ENCODE results near the gene CTNS.

CTNS gene

DNA sequence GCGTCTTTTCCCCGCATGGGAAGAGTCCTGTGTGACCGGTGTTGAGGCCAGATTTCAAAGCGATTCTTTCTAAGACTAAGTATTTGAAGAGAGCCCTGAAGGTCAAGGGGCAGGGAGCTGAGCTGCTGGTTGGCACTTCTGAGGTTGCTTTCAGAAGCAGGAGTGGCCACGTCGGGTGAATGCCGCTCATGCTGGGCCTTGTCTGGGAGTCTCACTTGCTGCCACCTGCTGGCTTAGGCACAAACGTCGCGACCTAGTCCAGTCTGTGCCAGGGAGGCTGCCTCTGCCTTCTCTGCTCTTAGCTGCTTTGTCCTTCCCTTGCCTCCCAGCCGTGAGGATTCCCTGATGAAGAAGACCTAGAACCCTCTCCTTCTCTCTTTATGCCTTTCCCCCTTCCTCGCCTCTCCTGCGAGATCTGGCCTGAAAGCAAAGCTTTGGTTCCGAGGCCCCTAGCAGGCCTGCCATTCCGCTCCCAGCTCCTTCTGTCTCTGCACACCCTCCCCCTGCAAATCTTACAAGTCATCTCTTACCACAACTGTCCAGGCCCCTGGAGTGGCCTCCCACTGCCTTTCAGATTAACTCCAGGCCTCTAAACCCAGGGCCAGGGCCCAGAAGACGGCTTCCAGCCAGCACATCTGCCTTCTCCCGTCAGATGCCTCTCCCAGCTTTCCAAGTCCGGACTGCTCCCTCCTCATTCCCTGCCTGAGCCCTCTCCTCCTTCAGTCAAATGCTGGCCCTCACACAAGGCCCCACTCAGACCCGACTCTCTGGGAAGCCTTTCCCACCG is 11.4 kb downstream of the CTNS start:
- TF ChIP-seq ZFX (IDR thresholded peaks at IDR 0.05; ENCODE audit: borderline replicate concordance) (no peak), CTCF (IDR thresholded peaks at IDR 0.05) (peak; percentile 71)
- no peak overlapping the region for H3K27ac ChIP-seq

DNA sequence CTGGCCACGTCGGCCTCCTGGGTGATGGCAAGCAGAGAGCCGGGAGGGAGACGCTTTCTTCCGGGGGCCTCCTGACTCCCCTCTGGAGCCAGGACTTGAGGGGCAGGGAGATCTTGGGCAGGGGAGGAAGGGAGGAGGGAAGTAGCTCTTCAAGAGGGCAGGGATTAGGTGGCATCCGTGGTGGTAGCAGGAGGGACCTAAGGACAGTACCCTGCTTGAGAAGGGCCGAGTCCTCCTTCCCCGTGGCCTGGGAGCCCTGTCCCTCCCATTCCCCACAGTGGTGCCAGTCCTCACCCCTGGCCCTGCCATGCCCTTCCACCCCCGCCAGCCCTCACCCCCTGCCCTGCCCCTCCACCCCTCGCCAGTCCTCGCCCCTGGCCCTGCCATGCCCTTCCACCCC is 19.2 kb downstream of the CTNS start:
- H3K27ac ChIP-seq: no peak overlapping the region
- TF ChIP-seq ZFX (IDR thresholded peaks at IDR 0.05; ENCODE audit: borderline replicate concordance): no peak
- TF ChIP-seq CTCF (IDR thresholded peaks at IDR 0.05): no peak

DNA sequence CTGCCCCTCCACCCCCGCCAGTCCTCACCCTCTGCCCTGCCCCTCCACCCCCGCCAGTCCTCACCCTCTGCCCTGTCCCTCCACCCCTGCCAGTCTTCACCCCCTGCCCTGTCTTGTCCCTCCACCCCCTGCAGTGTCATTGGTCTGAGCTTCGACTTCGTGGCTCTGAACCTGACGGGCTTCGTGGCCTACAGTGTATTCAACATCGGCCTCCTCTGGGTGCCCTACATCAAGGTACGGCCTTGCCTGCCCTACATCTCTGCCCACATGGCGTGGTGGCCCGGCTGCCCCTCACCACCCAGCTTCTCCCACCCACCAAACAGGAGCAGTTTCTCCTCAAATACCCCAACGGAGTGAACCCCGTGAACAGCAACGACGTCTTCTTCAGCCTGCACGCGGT is 19.8 kb downstream of the CTNS start:
- H3K27ac ChIP-seq: no peak overlapping the region
- TF ChIP-seq CTCF (IDR thresholded peaks at IDR 0.05) (no peak), ZFX (IDR thresholded peaks at IDR 0.05; ENCODE audit: borderline replicate concordance) (no peak)

GRCh38 chr17:3656755-3657587 is 20.4 kb downstream of the CTNS start:
- no peak overlapping the region for H3K27ac ChIP-seq
- TF ChIP-seq CTCF (IDR thresholded peaks at IDR 0.05) (no peak), ZFX (IDR thresholded peaks at IDR 0.05; ENCODE audit: borderline replicate concordance) (no peak)

DNA sequence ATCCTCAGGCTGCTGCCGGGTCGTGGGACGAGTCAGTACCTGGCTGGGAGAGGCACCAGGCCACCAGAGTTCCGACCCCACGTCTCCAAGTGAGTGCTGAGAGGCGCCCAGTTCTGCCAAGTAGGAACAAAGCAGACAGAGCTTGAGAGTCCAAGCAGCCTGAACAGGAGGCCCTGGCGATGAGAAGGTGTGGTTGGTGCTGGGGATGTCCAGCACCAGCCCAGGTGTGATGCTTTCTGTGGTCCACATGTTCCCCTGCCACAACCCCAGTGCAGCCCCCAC is 21.0 kb downstream of the CTNS start:
- H3K27ac ChIP-seq: no peak overlapping the region
- TF ChIP-seq CTCF (IDR thresholded peaks at IDR 0.05) (no peak), ZFX (IDR thresholded peaks at IDR 0.05; ENCODE audit: borderline replicate concordance) (no peak)

DNA sequence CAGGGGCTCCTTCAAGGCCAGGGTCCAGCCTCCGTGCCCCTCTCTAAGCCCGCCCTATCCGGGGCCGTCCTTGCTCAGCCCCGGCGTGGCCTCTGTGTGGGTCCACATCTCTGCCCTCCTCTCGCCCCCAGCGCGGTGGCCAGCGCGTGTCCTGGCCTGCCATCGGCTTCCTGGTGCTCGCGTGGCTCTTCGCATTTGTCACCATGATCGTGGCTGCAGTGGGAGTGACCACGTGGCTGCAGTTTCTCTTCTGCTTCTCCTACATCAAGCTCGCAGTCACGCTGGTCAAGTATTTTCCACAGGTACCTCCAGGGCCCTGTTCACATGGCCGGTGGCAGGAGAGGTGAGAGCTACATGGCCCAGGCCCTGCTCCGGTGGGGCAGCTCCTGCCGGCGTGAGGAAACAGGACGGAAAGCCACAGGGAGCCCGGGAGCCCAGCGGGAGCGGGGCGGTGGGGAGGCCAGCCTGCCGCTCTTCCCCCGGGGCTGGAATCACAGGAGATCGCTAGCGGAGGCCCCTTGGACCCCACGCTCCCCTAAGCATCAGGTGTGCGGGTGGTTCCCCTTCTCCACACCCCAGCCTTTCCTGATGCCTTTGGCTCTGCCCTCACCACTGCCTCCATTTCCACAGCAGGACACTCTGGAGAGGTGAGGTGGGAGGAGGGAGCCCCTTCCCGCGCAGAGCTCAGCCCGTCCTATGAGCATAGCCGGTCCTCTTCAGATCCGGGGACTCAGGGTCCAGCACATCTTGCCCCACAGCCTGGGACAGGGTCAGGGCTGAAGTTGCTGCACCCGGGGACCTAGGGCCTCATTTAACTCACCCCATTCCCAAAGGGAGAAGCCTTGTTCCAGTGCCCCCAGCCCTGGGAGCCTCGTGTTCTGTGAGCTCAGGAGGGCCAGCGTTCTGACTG is 21.6 kb downstream of the CTNS start:
- no peak overlapping the region for H3K27ac ChIP-seq
- TF ChIP-seq ZFX (IDR thresholded peaks at IDR 0.05; ENCODE audit: borderline replicate concordance) (no peak), CTCF (IDR thresholded peaks at IDR 0.05) (no peak)

All from 22Rv1 (cell line).